ENCODE data around the gene MST1R.

GRCh38 chr3:49877716-49878115, 26.0 kb downstream of the MST1R start:
- TF ChIP-seq CTCF (IDR thresholded peaks at IDR 0.05) (no peak), POLR2A (IDR thresholded peaks at IDR 0.05) (no peak)
